Transverse colon (tissue), 4 donors: Measurements from ENCODE around the gene FKTN.

Experiments
- CTCF ChIP-seq, 5 experiments: fragments of 200-600 bp in 3 of 5; fragments of 450-650 bp in 2 of 5; sonication (generic) in 3 of 5; IDR thresholded peaks; 1 replicate in 2 of 5; 2 replicates in 3 of 5; pipeline ENCODE4 v1.5.1; 2016 to 2017; ENCODE audit warnings: antibody characterized with exemption in 5 of 5, inconsistent platforms in 3 of 5, mild to moderate bottlenecking in 2 of 5, moderate library complexity in 1 of 5
- EP300 ChIP-seq: sonication (generic); formaldehyde crosslinking; IDR thresholded peaks from one replicate; pipeline ENCODE4 v1.6.1; 2017; ENCODE audit warnings: antibody characterized with exemption, low read depth
- POLR2AphosphoS5 ChIP-seq, 3 donors: sonication (generic); formaldehyde crosslinking; IDR thresholded peaks; one replicate each; pipeline ENCODE4 v1.6.1; 2016; ENCODE audit warnings: antibody characterized with exemption in 3 of 3

DNA sequence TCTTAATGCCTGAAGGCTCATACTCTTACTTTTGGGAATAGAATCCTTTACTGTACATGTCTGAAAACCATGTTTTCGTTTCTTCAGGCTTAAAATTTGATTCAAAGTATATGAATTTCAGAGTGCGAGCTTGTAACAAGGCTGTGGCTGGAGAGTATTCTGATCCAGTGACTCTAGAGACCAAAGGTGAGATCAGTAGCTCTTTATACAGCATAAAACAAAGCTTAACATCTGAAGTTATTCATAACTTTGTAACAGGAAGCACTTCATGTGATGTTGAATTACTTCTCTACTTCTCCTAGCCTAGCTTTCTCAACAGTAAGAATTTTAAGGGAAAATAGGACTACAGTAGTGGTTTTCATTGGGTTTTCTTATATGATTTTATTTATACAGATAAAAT is 49.4 kb upstream of the FKTN start:
- TF ChIP-seq POLR2AphosphoS5 (IDR thresholded peaks at IDR 0.05) (no peak), CTCF (IDR thresholded peaks at IDR 0.05) (no peak), EP300 (no peak)
